IPS-18a (cell line): Measurements from ENCODE around the gene CCDC32.
A peak's percentile ranks its signal among the peaks of the same experiment; 100 is the strongest.

ENCODE experiments used
- H3K27ac ChIP-seq: one replicate; pipeline ENCODE4 v1.5.1; 2013; ENCODE audit warnings: low read length
- H3K27me3 ChIP-seq: one replicate; pipeline ENCODE4 v1.6.1; 2013; ENCODE audit warnings: mild to moderate bottlenecking, low read length; ENCODE audit not compliant: control insufficient read depth, insufficient read depth
- H3K36me3 ChIP-seq: one replicate; pipeline ENCODE4 v1.6.1; 2013; ENCODE audit warnings: low read depth, low read length; ENCODE audit not compliant: control insufficient read depth
- H3K4me1 ChIP-seq: one replicate; pipeline ENCODE4 v1.6.1; 2013; ENCODE audit warnings: low read depth, low read length; ENCODE audit not compliant: control insufficient read depth
- H3K4me3 ChIP-seq: one replicate; pipeline ENCODE4 v1.5.1; 2013; ENCODE audit warnings: low read length
- H3K9ac ChIP-seq: one replicate; pipeline ENCODE4 v1.6.1; 2013; ENCODE audit warnings: mild to moderate bottlenecking, low read length, moderate library complexity
- H3K9me3 ChIP-seq: one replicate; pipeline ENCODE4 v1.6.1; 2013; ENCODE audit warnings: low read depth, low read length; ENCODE audit not compliant: control insufficient read depth

Gene CCDC32

DNA sequence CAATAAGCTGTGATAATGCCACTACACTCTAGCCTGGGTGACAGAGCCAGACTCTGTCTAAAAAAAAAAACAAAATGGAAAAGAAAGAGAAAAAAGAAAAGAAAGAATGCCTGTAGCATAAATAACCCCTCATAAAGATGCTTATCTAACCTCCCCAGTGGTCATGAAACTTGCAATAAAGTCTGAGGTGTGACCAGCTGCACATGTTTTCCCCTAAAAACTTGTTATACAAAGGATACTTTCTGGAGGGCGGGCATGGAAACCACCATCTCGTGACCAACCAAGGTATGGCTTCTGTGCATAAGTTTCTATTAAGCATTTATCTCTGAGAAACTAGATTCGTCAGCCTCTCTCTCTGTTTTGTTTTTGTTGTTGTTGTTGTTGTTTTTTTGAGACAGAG lies 21.8 kb downstream of the CCDC32 start:
- Histone ChIP-seq H3K27ac (no peak overlapping the region), H3K4me3 (no peak overlapping the region), H3K27me3 (no peaks in the 10 kb centered on the region), H3K9ac (no peak overlapping the region), H3K9me3 (no peaks in the 10 kb centered on the region), H3K4me1 (no peaks in the 10 kb centered on the region), H3K36me3 (no peaks in the 10 kb centered on the region)

DNA sequence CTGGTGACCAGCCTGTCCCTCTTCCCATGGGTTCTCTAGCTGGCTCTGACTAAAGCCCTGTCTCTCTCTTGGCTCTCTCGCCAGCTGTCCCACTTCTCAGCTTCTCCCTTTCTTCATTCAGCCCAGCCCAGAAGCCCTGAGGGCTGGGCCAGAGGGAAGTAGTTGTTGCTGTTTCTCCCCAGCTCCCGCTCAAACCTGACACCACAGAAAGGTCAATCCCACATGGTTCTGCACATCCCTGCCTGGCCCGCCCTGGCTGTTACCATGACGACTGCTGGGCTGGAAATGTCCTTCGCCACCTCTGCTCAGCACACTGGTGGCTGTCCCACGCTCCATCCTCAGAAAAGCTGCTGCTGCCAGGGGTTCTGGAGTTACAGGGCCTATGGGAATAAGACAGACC lies 25.9 kb downstream of the CCDC32 start:
- H3K27me3 ChIP-seq: no peaks in the 10 kb centered on the region
- no peaks in the 10 kb centered on the region for H3K9me3 ChIP-seq
- H3K36me3 ChIP-seq: no peaks in the 10 kb centered on the region
- H3K9ac ChIP-seq: no peak overlapping the region
- no peaks in the 10 kb centered on the region for H3K4me1 ChIP-seq
- H3K4me3 ChIP-seq: no peak overlapping the region
- no peak overlapping the region for H3K27ac ChIP-seq

DNA sequence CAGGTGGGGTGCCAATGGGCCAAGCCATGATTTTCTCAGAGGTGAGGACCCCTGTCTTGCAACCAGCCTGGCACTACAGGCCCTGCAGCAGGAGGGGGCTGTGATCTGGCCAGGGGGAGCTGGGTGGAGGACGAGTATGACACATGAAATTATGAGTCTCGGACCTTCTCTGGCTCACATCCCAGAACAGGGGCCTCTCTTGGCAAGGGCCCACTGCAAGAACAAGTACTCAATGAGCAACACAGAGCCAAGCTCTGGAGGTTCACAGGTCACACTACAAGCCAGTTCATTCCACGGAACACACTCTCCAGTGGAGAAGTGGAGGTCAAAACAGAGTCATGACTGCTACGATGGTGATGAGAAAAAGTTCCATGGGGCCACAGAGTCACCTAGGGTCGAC lies 28.3 kb downstream of the CCDC32 start:
- Histone ChIP-seq H3K9ac (no peak overlapping the region), H3K36me3 (no peaks in the 10 kb centered on the region), H3K4me1 (no peaks in the 10 kb centered on the region)

DNA sequence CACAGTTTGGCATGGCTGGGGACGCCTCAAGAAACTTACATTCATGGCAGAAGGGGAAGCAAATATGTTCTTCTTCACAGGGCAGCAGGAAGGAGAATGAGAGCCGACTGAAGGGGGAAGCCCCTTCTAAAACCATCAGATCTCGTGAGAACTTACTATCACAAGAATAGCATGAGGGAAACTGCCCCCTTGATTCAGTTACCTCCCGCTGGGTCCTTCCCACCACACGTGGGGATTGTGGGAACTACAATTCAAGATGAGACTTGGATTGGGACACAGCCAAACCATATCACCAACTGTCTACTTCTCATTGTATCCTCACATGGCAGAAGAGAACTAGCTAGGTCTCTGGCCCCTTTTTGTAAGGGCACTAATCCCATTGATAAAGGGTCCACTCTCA lies 30.5 kb downstream of the CCDC32 start:
- no peaks in the 10 kb centered on the region for H3K27me3 ChIP-seq
- H3K36me3 ChIP-seq: no peaks in the 10 kb centered on the region
- no peak overlapping the region for H3K9ac ChIP-seq
- no peak overlapping the region for H3K27ac ChIP-seq
- H3K9me3 ChIP-seq: no peaks in the 10 kb centered on the region
- no peaks in the 10 kb centered on the region for H3K4me1 ChIP-seq
- H3K4me3 ChIP-seq: no peak overlapping the region

More for the DNA sequence above, 28.3 kb downstream of the CCDC32 start:
- Histone ChIP-seq H3K27me3 (no peaks in the 10 kb centered on the region), H3K4me3 (no peak overlapping the region), H3K27ac (no peak overlapping the region), H3K9me3 (no peaks in the 10 kb centered on the region)

DNA sequence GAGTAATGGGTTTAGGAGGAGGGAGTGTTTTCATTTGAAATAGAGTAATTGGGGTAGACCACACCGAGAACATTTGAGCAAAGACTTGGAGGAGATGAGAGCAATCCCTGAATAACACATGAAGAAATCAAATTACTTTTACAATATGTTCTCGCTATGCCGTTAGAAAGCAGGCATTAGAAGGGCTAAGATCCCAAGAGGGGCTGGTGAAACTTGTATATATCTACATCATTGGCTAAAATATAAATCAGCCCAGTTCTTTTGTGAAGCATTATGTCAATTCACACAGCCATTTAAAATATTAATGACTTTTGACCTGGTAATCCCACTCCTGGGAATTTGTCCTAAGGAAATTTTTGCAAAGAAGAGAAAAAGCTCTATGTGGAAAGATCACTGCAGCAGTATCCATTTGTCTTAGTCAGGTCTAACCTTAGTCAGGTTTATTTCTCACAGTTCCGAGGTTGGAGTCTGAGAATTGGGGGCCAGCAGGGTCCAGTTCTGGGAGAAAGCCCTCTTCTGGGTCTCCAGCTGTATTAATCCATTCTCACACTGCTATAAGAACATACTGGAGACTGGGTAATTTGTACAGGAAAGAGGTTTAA lies 31.0 kb downstream of the CCDC32 start:
- Histone ChIP-seq H3K4me1 (no peaks in the 10 kb centered on the region), H3K9me3 (no peaks in the 10 kb centered on the region), H3K27me3 (no peaks in the 10 kb centered on the region), H3K4me3 (no peak overlapping the region), H3K9ac (no peak overlapping the region), H3K36me3 (no peaks in the 10 kb centered on the region), H3K27ac (no peak overlapping the region)

DNA sequence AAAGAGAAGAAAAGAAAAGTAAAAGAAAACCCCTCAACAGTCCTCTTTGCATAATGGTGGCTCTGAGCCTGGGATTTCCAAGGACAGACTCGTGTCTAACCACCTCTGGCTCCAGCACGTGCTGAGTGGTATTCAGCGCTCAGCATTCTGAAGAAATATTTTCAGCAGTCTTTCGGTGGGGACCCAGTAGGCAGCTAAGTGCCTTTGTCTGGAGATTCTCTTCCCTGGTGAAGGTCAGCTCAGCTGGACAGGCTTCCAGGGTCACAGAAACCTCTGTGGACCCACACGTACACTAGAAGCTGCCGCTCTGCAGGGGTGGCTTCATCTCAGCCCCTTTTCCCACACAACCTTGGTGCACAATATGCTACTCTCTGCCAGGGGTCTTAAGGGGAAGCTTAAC lies 36.0 kb downstream of the CCDC32 start:
- H3K4me3 ChIP-seq: no peak overlapping the region
- no peaks in the 10 kb centered on the region for H3K9me3 ChIP-seq
- H3K27ac ChIP-seq: no peak overlapping the region
- no peaks in the 10 kb centered on the region for H3K36me3 ChIP-seq
- H3K4me1 ChIP-seq: no peaks in the 10 kb centered on the region
- H3K9ac ChIP-seq: no peak overlapping the region
- H3K27me3 ChIP-seq: no peaks in the 10 kb centered on the region

DNA sequence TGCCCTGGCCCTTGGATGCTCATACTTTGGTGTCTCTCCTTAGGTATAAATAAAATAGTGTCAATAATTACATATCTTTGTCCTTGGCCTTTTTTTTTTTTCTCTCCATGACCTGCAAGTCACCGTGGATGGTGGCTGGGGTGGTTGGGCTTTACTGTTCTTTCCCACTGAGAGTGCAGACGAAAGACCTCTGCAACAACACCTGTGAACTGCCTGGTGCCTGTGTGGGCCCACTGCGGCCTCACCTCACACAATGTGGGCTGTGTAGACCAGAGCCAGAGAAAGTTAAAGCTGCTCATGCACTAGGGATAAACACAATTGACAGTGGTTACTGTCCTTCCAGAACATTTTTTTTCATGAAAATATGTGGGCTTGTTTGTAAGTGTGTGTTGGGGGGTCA lies 39.0 kb downstream of the CCDC32 start:
- Histone ChIP-seq H3K4me3 (no peak overlapping the region), H3K27me3 (no peaks in the 10 kb centered on the region), H3K9me3 (no peaks in the 10 kb centered on the region), H3K9ac (no peak overlapping the region), H3K4me1 (no peaks in the 10 kb centered on the region), H3K36me3 (no peaks in the 10 kb centered on the region), H3K27ac (no peak overlapping the region)

DNA sequence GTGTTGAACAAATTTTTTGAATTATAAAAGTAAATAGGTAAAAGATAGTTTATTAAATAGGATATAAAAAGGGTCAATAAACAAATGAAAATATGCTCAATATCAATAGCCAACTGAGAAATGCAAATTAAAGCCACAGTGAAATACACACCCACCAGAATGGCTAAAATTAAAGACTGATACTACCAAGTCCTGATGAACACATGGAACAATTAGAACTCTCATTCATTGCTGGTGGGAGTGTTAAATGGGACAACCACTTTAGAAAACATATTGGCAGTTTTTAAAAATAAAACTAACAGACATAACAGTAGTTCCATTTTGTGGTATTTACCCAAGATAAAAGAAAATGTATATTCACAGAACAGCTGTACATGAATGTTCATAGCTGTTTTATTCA lies 41.2 kb downstream of the CCDC32 start:
- Histone ChIP-seq H3K27ac (no peak overlapping the region), H3K4me3 (no peak overlapping the region)

DNA sequence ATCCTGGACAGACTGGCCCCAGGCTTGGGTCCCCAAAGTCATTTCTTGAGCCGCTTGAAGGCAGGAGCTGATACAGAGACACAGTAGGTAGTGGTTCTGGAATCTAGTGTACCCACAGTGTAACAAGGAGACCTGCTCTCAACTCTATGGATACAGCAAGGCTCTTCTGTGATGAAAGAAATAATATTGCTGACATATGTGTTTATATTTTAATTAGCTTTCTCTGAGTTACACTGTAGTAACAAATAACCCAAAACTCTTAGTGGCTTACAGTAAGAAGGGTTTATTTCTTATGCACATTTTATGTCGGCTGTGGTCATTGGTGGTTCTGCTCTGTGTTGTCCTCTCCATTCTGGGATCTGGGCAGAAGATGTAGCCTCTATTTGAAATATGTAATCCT lies 48.5 kb downstream of the CCDC32 start:
- Histone ChIP-seq H3K9me3 (no peaks in the 10 kb centered on the region), H3K27ac (no peak overlapping the region), H3K9ac (no peak overlapping the region), H3K4me1 (peaks cover 3% of the 10 kb centered on the region), H3K36me3 (no peaks in the 10 kb centered on the region), H3K27me3 (peaks cover 22% of the 10 kb centered on the region), H3K4me3 (no peak overlapping the region)

More for the DNA sequence above, 41.2 kb downstream of the CCDC32 start:
- Histone ChIP-seq H3K4me1 (no peaks in the 10 kb centered on the region), H3K9me3 (no peaks in the 10 kb centered on the region), H3K36me3 (no peaks in the 10 kb centered on the region), H3K27me3 (no peaks in the 10 kb centered on the region), H3K9ac (no peak overlapping the region)

DNA sequence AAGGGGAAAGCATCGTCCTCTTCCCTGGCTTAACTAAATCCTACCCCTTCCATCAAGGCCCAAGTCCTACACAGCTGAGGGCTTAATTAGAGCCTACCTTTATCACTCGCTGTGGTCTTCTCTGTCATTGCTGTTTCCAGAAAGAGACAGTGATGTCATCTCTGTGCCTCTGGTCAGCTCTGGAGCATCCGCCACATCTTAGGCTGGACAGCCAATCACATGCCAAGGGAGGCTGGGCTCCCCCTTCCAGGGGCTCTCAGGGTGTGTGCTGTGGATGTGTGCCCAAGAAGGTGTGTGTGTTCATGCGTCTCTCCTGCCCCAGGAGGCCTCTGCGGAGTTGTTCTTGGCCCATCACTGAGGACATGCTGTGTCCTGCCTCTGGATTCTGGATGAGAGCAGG lies 51.2 kb downstream of the CCDC32 start:
- no peak overlapping the region for H3K4me3 ChIP-seq
- H3K9ac ChIP-seq: no peak overlapping the region
- H3K36me3 ChIP-seq: no peaks in the 10 kb centered on the region
- no peaks in the 10 kb centered on the region for H3K9me3 ChIP-seq
- peaks cover 5% of the 10 kb centered on the region for H3K4me1 ChIP-seq
- no peak overlapping the region for H3K27ac ChIP-seq
- peaks cover 39% of the 10 kb centered on the region for H3K27me3 ChIP-seq

DNA sequence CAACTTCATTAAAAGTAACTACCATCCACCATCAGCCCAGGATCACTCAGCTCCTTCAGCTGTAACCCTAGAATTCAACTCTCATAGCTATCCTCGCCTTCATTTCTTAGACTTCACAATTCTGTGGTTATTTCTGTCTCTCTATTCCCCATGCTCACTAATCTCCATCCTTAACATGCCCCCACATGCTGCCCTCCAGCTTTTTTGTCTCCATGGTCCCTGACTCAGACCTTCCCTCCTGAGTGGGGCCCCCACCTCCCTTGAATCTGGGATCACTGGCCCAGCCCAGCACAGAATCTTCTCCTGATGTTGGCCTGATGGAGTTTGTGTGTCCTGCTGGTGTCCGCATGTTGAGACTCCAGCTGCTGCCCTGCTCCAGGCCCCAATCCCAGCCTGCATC lies 52.4 kb downstream of the CCDC32 start:
- Histone ChIP-seq H3K4me3 (no peak overlapping the region), H3K9ac (no peak overlapping the region)

DNA sequence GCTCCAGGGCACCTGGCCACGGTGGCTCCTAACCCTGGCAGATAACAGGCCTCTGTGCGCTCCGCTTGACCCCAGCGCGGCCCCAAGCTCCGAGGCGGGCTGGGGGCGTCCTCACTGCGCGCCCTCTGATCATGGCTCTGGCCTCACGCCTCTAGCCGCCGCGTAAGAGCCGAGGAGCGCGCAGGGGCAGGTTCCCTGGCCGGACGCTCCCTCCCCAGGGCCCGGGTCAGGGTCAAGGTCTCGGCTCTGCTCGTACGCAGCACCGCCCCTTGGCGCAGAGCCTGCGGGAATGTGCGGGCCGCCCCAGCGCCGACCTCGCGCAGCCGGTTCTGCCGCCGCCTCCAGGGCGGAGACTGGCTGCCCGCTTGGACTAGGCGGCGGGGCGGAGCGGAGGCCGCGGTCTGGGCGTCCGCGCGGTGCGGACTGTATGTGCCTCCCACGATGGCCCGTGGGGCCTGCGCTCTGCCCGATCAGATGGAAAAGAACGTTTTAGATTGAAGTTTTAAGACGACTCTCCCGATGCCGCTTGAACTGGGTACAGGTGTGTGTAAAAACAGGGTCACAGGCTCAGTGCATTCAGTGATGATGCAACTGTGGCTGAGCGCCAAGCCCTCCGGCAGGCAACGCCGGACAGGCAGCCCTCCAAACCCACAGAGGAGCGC lies 53.2 kb downstream of the CCDC32 start:
- Histone ChIP-seq H3K9me3 (no peaks in the 10 kb centered on the region), H3K4me1 (peaks cover 9% of the 10 kb centered on the region), H3K36me3 (no peaks in the 10 kb centered on the region), H3K27ac (no peak overlapping the region), H3K27me3 (peaks cover 55% of the 10 kb centered on the region), H3K9ac (peak overlapping the region; percentile 39), H3K4me3 (peak overlapping the region; percentile 55)

More for the DNA sequence above, 52.4 kb downstream of the CCDC32 start:
- H3K27me3 ChIP-seq: peaks cover 51% of the 10 kb centered on the region
- H3K4me1 ChIP-seq: peaks cover 5% of the 10 kb centered on the region
- no peaks in the 10 kb centered on the region for H3K36me3 ChIP-seq
- no peak overlapping the region for H3K27ac ChIP-seq
- no peaks in the 10 kb centered on the region for H3K9me3 ChIP-seq
